ENCODE results near the gene PHACTR3. TPM values are rescaled to one million over a fixed set of nuclear protein-coding genes. Genes with fewer than 3 reads are reported as not detected.

The PHACTR3 gene
- total RNA-seq, 1 experiment from 2014 or later, result 0.11 TPM

DNA sequence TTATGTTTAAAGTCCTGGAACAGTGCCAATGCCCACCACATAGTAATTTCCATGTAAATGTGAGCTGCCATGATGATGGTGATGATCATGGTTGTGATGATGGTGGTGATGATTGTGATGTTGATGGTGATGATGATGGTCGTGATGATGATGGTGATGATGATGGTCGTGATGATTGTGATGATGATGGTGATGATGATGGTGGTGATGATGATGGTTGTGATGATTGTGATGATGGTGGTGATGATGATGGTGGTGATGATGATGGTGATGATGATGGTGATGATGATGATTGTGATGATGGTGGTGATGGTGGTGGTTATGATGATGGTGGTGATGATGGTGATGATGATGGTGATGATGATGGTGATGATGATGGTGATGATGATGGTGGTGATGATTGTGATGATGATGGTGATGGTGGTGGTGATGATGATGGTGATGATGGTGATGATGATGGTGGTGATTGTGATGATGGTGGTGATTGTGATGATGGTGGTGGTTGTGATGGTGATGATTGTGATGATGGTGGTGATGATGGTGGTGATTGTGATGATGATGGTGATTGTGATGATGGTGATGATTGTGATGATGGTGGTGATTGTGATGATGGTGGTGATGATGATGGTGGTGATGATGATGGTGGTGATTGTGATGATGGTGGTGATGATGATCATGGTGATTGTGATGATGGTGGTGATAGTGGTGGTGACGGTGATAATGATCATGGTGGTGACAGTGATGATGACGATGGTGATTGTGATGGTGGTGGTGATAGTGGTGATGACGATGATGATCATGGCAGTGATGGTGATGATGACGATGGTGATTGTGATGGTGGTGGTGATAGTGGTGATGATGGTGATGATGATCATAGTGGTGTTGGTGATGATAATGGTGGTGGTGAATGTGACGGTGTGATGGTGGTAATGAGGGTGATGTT lies 82.3 kb downstream of the PHACTR3 start:
- H3K27ac Mint-ChIP-seq (ENCODE audit: unreplicated experiment), result no peak overlapping the region
- no peak for DNase-seq
- Histone ChIP-seq H3K4me1 (no peaks in the 10 kb centered on the region), H3K9me3 (no peaks in the 10 kb centered on the region), H3K27me3 (replicated peaks; ENCODE audit: control insufficient read depth, insufficient read depth, low read length) (no peaks in the 10 kb centered on the region), H3K36me3 (ENCODE audit: control insufficient read depth, insufficient read depth, low read length) (no peaks in the 10 kb centered on the region), H3K4me3 (ENCODE audit: low read depth, low read length) (no peak overlapping the region)
- H3K4me1 Mint-ChIP-seq (ENCODE audit: low read depth, unreplicated experiment), result no peaks in the 10 kb centered on the region
- intact Hi-C loops (cut with micrococcal nuclease; ENCODE audit: unreplicated experiment), result no loop called here
- TF ChIP-seq, protein P1, sequence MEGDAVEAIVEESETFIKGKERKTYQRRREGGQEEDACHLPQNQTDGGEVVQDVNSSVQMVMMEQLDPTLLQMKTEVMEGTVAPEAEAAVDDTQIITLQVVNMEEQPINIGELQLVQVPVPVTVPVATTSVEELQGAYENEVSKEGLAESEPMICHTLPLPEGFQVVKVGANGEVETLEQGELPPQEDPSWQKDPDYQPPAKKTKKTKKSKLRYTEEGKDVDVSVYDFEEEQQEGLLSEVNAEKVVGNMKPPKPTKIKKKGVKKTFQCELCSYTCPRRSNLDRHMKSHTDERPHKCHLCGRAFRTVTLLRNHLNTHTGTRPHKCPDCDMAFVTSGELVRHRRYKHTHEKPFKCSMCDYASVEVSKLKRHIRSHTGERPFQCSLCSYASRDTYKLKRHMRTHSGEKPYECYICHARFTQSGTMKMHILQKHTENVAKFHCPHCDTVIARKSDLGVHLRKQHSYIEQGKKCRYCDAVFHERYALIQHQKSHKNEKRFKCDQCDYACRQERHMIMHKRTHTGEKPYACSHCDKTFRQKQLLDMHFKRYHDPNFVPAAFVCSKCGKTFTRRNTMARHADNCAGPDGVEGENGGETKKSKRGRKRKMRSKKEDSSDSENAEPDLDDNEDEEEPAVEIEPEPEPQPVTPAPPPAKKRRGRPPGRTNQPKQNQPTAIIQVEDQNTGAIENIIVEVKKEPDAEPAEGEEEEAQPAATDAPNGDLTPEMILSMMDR (IDR thresholded peaks at IDR 0.05; ENCODE audit: insufficient read depth in 1 of 2, low read depth in 1 of 2, low read length in 1 of 2, severe bottlenecking in 1 of 2, unreplicated experiment in 1 of 2), result no peak
- peaks cover 20% of the 10 kb centered on the region for H3K27me3 Mint-ChIP-seq (ENCODE audit: insufficient read depth, unreplicated experiment)
- H3K36me3 Mint-ChIP-seq (ENCODE audit: insufficient read depth, unreplicated experiment), result no peaks in the 10 kb centered on the region
- BruUV-seq (replicated peaks), result no TSS peak
- ChIA-PET POLR2A (no interaction called here), CTCF (no interaction called here)
- no peak overlapping the region for H3K4me3 Mint-ChIP-seq (ENCODE audit: unreplicated experiment)
- H3K9me3 Mint-ChIP-seq (ENCODE audit: unreplicated experiment), result no peaks in the 10 kb centered on the region

- Mint-ChIP-seq H3K4me1 (ENCODE audit: low read depth, unreplicated experiment) (no peaks in the 10 kb centered on the region), H3K27me3 (ENCODE audit: insufficient read depth, unreplicated experiment) (peaks cover 17% of the 10 kb centered on the region), H3K36me3 (ENCODE audit: insufficient read depth, unreplicated experiment) (no peaks in the 10 kb centered on the region), H3K9me3 (ENCODE audit: unreplicated experiment) (no peaks in the 10 kb centered on the region), H3K4me3 (ENCODE audit: unreplicated experiment) (no peak overlapping the region), H3K27ac (ENCODE audit: unreplicated experiment) (no peak overlapping the region)
- ChIA-PET POLR2A (no interaction called here), CTCF (no interaction called here)
- H3K9me3 ChIP-seq, result no peaks in the 10 kb centered on the region
- no TSS peak for BruUV-seq (replicated peaks)
- H3K36me3 ChIP-seq (ENCODE audit: control insufficient read depth, insufficient read depth, low read length), result no peaks in the 10 kb centered on the region
- H3K4me1 ChIP-seq, result no peaks in the 10 kb centered on the region
- no peak overlapping the region for H3K4me3 ChIP-seq (ENCODE audit: low read depth, low read length)
- DNase-seq, result no peak
- no peaks in the 10 kb centered on the region; the same call in 1 of the 2 replicates for H3K27me3 ChIP-seq (replicated peaks; ENCODE audit: control insufficient read depth, insufficient read depth, low read length)
- intact Hi-C loops (cut with micrococcal nuclease; ENCODE audit: unreplicated experiment), result no loop called here
- TF ChIP-seq, protein P1 (IDR thresholded peaks at IDR 0.05; ENCODE audit: insufficient read depth in 1 of 2, low read depth in 1 of 2, low read length in 1 of 2, severe bottlenecking in 1 of 2, unreplicated experiment in 1 of 2), result no peak
Observed at GRCh38 chr20:59688356-59688755, 84.0 kb downstream of the PHACTR3 start.

- intact Hi-C loops (cut with micrococcal nuclease; ENCODE audit: unreplicated experiment), result no loop called here
- no peaks in the 10 kb centered on the region for H3K9me3 Mint-ChIP-seq (ENCODE audit: unreplicated experiment)
- CTCF ChIA-PET, result no interaction called here
Observed at GRCh38 chr20:59688999-59689398, 84.7 kb downstream of the PHACTR3 start.

More at GRCh38 chr20:59688999-59689398, 84.7 kb downstream of the PHACTR3 start:
- no peak overlapping the region for H3K4me3 Mint-ChIP-seq (ENCODE audit: unreplicated experiment)
- no peak for DNase-seq
- TF ChIP-seq, protein P1 (IDR thresholded peaks at IDR 0.05; ENCODE audit: insufficient read depth in 1 of 2, low read depth in 1 of 2, low read length in 1 of 2, severe bottlenecking in 1 of 2, unreplicated experiment in 1 of 2), result no peak
- POLR2A ChIA-PET, result no interaction called here
- H3K4me1 Mint-ChIP-seq (ENCODE audit: low read depth, unreplicated experiment), result no peaks in the 10 kb centered on the region
- Histone ChIP-seq H3K4me3 (ENCODE audit: low read depth, low read length) (no peak overlapping the region), H3K27me3 (replicated peaks; ENCODE audit: control insufficient read depth, insufficient read depth, low read length) (no peaks in the 10 kb centered on the region; the same call in 1 of the 2 replicates), H3K9me3 (no peaks in the 10 kb centered on the region), H3K4me1 (no peaks in the 10 kb centered on the region), H3K36me3 (ENCODE audit: control insufficient read depth, insufficient read depth, low read length) (no peaks in the 10 kb centered on the region)
- no peak overlapping the region for H3K27ac Mint-ChIP-seq (ENCODE audit: unreplicated experiment)
- no TSS peak for BruUV-seq (replicated peaks)
- no peaks in the 10 kb centered on the region for H3K36me3 Mint-ChIP-seq (ENCODE audit: insufficient read depth, unreplicated experiment)
- H3K27me3 Mint-ChIP-seq (ENCODE audit: insufficient read depth, unreplicated experiment), result peaks cover 20% of the 10 kb centered on the region
